Globus pallidus (tissue), 1 donor: ENCODE data around the gene CSPG4.
"Not testable (repeated sequence)": the region's sequence is repeated elsewhere in the genome, so short reads cannot be mapped to it uniquely, and the experiment has no call there.

ENCODE experiments used
- DNase-seq: peaks from one replicate; pipeline ENCODE4 v3.0.0-alpha.2; 2015; ENCODE audit warnings: low spot score

CSPG4 gene

GRCh38 chr15:75687486-75688277, 25.0 kb downstream of the CSPG4 start:
- no peak for DNase-seq

- DNase-seq = not testable (repeated sequence)
Observed at GRCh38 chr15:75686212-75686642, 26.4 kb downstream of the CSPG4 start.

GRCh38 chr15:75685195-75685594, 27.5 kb downstream of the CSPG4 start:
- DNase-seq = no peak

GRCh38 chr15:75684648-75685047, 28.0 kb downstream of the CSPG4 start:
- DNase-seq = no peak

GRCh38 chr15:75683646-75684312, 28.9 kb downstream of the CSPG4 start:
- not testable (repeated sequence) for DNase-seq

GRCh38 chr15:75682181-75683135, 30.2 kb downstream of the CSPG4 start:
- DNase-seq = no peak

GRCh38 chr15:75680007-75680789, 32.5 kb downstream of the CSPG4 start:
- DNase-seq = no peak

- not testable (repeated sequence) for DNase-seq
Observed at GRCh38 chr15:75678324-75678690, 34.3 kb downstream of the CSPG4 start.

GRCh38 chr15:75677465-75678323, 35.0 kb downstream of the CSPG4 start:
- DNase-seq = no peak

GRCh38 chr15:75676688-75677464, 35.8 kb downstream of the CSPG4 start:
- DNase-seq = no peak

GRCh38 chr15:75675579-75676404, 36.9 kb downstream of the CSPG4 start:
- no peak for DNase-seq

- no peak for DNase-seq
Observed at GRCh38 chr15:75674366-75674765, 38.3 kb downstream of the CSPG4 start.

- DNase-seq = no peak
Observed at GRCh38 chr15:75673426-75674235, 39.0 kb downstream of the CSPG4 start.

- DNase-seq = no peak
Observed at GRCh38 chr15:75672646-75673425, 39.8 kb downstream of the CSPG4 start.

- no peak for DNase-seq
Observed at GRCh38 chr15:75671730-75672602, 40.7 kb downstream of the CSPG4 start.

- DNase-seq = no peak
Observed at GRCh38 chr15:75669879-75670212, 42.8 kb downstream of the CSPG4 start.
